ENCODE data around the gene SLC37A4. TPM values are rescaled to one million over a fixed set of nuclear protein-coding genes. Genes with fewer than 3 reads are reported as not detected.

The SLC37A4 gene
- total RNA-seq, 1 experiment from 2014 or later, result 10.0 TPM

GRCh38 chr11:119057000-119057769 lies 26.5 kb upstream of the SLC37A4 start, which contains the start of gene HYOU1:
HYOU1 (minus strand) TSS chr11:119057205; CDS start chr11:119056160, 1,045 bp downstream.
- Mint-ChIP-seq H3K9me3 (ENCODE audit: unreplicated experiment) (no peaks in the 10 kb centered on the region), H3K27me3 (ENCODE audit: insufficient read depth, unreplicated experiment) (no peaks in the 10 kb centered on the region), H3K36me3 (ENCODE audit: insufficient read depth, unreplicated experiment) (peaks cover 52% of the 10 kb centered on the region), H3K4me1 (ENCODE audit: insufficient read depth, unreplicated experiment) (peaks cover 19% of the 10 kb centered on the region), H3K27ac (ENCODE audit: low read depth, unreplicated experiment) (peak within 1 kb of the TSS; percentile 98), H3K4me3 (ENCODE audit: unreplicated experiment) (peak within 1 kb of the TSS; percentile 96)
- ChIA-PET POLR2A (interaction anchor here (0.5 to 3.9 kb wide), 23 partner anchors 9 to 365 kb away, joined by 3 to 44 read pairs (median 4); partner anchors contain the start of genes C2CD2L, DPAGT1, HINFP and HMBS), CTCF (interaction anchor here (0.6 to 1.6 kb wide), 10 partner anchors 10 to 317 kb away, joined by 3 to 8 read pairs (median 4); a partner anchor contains a TSS)
- peak; percentile 29 for TF ChIP-seq CTCF (IDR thresholded peaks at IDR 0.05; ENCODE audit: unreplicated experiment)
- no TSS peak for BruUV-seq (replicated peaks)
- intact Hi-C loops (cut with micrococcal nuclease), result loop anchor here (1.0 to 2.0 kb wide), 3 partner anchors 26 to 44 kb away; partner anchors contain the start of genes DPAGT1 and SLC37A4
- peak; percentile 97 for DNase-seq (ENCODE audit: unreplicated experiment)

DNA sequence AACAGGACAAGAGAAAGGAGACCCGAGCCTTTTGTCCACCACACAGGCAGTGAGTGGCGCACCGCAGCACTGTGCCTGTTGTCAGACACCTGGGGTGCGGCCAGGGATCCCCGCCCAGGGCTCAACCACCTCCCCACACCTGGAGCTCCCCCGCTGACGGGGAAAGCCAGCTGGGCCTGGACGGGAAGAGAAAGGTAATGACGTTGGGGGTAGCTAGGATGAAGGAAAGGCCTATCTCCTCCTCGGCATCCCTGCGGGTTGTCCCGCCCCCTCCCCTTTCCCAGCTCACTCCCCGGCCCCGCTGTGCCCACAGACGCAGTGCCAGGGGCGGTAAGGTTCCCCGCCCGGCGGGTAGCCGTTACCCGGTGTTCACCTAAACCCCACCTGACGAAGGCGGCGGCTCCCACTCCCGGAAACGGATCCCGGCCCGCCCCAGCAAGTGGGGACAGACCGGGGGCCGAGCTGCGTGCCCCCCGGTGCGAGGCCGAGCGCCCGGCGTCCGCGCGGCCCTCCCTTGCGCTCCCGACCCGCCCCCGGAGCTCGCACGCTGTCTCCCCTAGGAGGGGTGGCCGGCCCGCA lies 25.8 kb upstream of the SLC37A4 start:
- intact Hi-C loops (cut with micrococcal nuclease), result loop anchor here (2.0 kb wide), 2 partner anchors 26 to 44 kb away; partner anchors contain the start of genes DPAGT1 and SLC37A4
- BruUV-seq (replicated peaks), result no TSS peak
- Mint-ChIP-seq H3K9me3 (ENCODE audit: unreplicated experiment) (no peaks in the 10 kb centered on the region), H3K4me1 (ENCODE audit: insufficient read depth, unreplicated experiment) (peaks cover 19% of the 10 kb centered on the region), H3K36me3 (ENCODE audit: insufficient read depth, unreplicated experiment) (peaks cover 57% of the 10 kb centered on the region), H3K4me3 (ENCODE audit: unreplicated experiment) (peak overlapping the region; percentile 96), H3K27me3 (ENCODE audit: insufficient read depth, unreplicated experiment) (no peaks in the 10 kb centered on the region), H3K27ac (ENCODE audit: low read depth, unreplicated experiment) (peak overlapping the region; percentile 98)
- no peak for TF ChIP-seq CTCF (IDR thresholded peaks at IDR 0.05; ENCODE audit: unreplicated experiment)
- peak; percentile 29 for DNase-seq (ENCODE audit: unreplicated experiment)
- CTCF ChIA-PET, result interaction anchor here (0.5 to 1.6 kb wide), 11 partner anchors 9 to 368 kb away, joined by 3 to 8 read pairs (median 3); a partner anchor contains a TSS
- POLR2A ChIA-PET, result interaction anchor here (0.6 to 3.9 kb wide), 19 partner anchors 9 to 364 kb away, joined by 3 to 44 read pairs (median 4); partner anchors contain the start of genes C2CD2L, DPAGT1, MCAM and RPS25

- H3K36me3 Mint-ChIP-seq (ENCODE audit: insufficient read depth, unreplicated experiment), result peaks cover 57% of the 10 kb centered on the region
- H3K4me1 Mint-ChIP-seq (ENCODE audit: insufficient read depth, unreplicated experiment), result peaks cover 19% of the 10 kb centered on the region
- no TSS peak for BruUV-seq (replicated peaks)
- POLR2A ChIA-PET, result interaction anchor here (0.6 to 3.9 kb wide), 12 partner anchors 11 to 268 kb away, joined by 3 to 44 read pairs (median 5); partner anchors contain the start of genes C2CD2L, DPAGT1, MCAM and RPS25
- H3K9me3 Mint-ChIP-seq (ENCODE audit: unreplicated experiment), result no peaks in the 10 kb centered on the region
- H3K27me3 Mint-ChIP-seq (ENCODE audit: insufficient read depth, unreplicated experiment), result no peaks in the 10 kb centered on the region
- intact Hi-C loops (cut with micrococcal nuclease), result loop anchor here (2.0 kb wide), 2 partner anchors 25 to 45 kb away; partner anchors contain the start of genes DPAGT1 and SLC37A4
- DNase-seq (ENCODE audit: unreplicated experiment), result peak; percentile 19
- peak overlapping the region; percentile 96 for H3K4me3 Mint-ChIP-seq (ENCODE audit: unreplicated experiment)
- CTCF ChIA-PET, result interaction anchor here (0.5 to 1.6 kb wide), 8 partner anchors 8 to 367 kb away, joined by 3 to 8 read pairs (median 4); a partner anchor contains a TSS
- peak overlapping the region; percentile 98 for H3K27ac Mint-ChIP-seq (ENCODE audit: low read depth, unreplicated experiment)
- TF ChIP-seq CTCF (IDR thresholded peaks at IDR 0.05; ENCODE audit: unreplicated experiment), result no peak
These were observed 25.2 kb upstream of the SLC37A4 start for GRCh38 chr11:119055901-119056300.
